GM23338 (cell line): ENCODE measurements around the gene CRTC3. TPM values are rescaled to one million over a fixed set of nuclear protein-coding genes. Genes with fewer than 3 reads are reported as not detected.

ENCODE experiments used
- ATAC-seq: fragments of 200-7000 bp; cut with Tn5 transposase; 3 replicates; pipeline ENCODE4 v1.9.1; 2020
- DNase-seq: peaks from one replicate; pipeline ENCODE4 v3.0.0-alpha.2; 2015; ENCODE audit warnings: low spot score
- H2AFZ ChIP-seq: fragments of 200-600 bp; sonication (generic); 2 replicates; pipeline ENCODE4 v1.8.0; 2016; ENCODE audit warnings: antibody characterized with exemption, mild to moderate bottlenecking, moderate library complexity
- H3F3A ChIP-seq: fragments of 200-600 bp; sonication (generic); replicated peaks from 2 replicates; pipeline ENCODE4 v1.8.0; 2017; ENCODE audit warnings: antibody characterized with exemption, mixed run types, low read depth
- H3K27ac ChIP-seq: fragments of 200-600 bp; sonication (generic); 2 replicates; pipeline ENCODE4 v1.6.1; 2016; ENCODE audit warnings: low read depth
- H3K27me3 ChIP-seq: fragments of 200-600 bp; sonication (generic); 2 replicates; pipeline ENCODE4 v1.8.0; 2016; ENCODE audit warnings: mild to moderate bottlenecking, mixed run types, moderate library complexity; ENCODE audit not compliant: insufficient read depth
- H3K36me3 ChIP-seq: fragments of 200-600 bp; sonication (generic); 2 replicates; pipeline ENCODE4 v1.8.0; 2016; ENCODE audit warnings: mild to moderate bottlenecking; ENCODE audit not compliant: insufficient read depth
- H3K4me1 ChIP-seq: fragments of 200-600 bp; sonication (generic); 2 replicates; pipeline ENCODE4 v1.8.0; 2016; ENCODE audit warnings: mild to moderate bottlenecking, moderate library complexity; ENCODE audit not compliant: insufficient read depth
- H3K4me2 ChIP-seq: fragments of 200-600 bp; sonication (generic); 2 replicates; pipeline ENCODE4 v1.7.1; 2017; ENCODE audit warnings: mixed run types
- H3K4me3 ChIP-seq: fragments of 200-600 bp; sonication (generic); 2 replicates; pipeline ENCODE4 v1.6.1; 2016; ENCODE audit warnings: mixed run types
- H3K79me2 ChIP-seq: fragments of 200-600 bp; sonication (generic); replicated peaks from 2 replicates; pipeline ENCODE4 v1.8.0; 2017; ENCODE audit warnings: mild to moderate bottlenecking; ENCODE audit not compliant: insufficient read depth
- H3K9me2 ChIP-seq: fragments of 200-600 bp; sonication (generic); 2 replicates; pipeline ENCODE4 v1.8.0; 2017; ENCODE audit not compliant: insufficient read depth
- H4K20me1 ChIP-seq: fragments of 200-600 bp; sonication (generic); replicated peaks from 2 replicates; pipeline ENCODE4 v1.8.0; 2017; ENCODE audit warnings: mild to moderate bottlenecking; ENCODE audit not compliant: insufficient read depth
- H3K27ac Mint-ChIP-seq: 2 replicates; pipeline ENCODE4 v1.8.0; 2020; ENCODE audit warnings: inconsistent platforms, mild to moderate bottlenecking, moderate library complexity, mixed read lengths
- H3K27me3 Mint-ChIP-seq: 3 replicates; pipeline ENCODE4 v1.8.0; 2022; ENCODE audit warnings: low read depth, mild to moderate bottlenecking, moderate library complexity, mixed read lengths, inconsistent platforms; ENCODE audit not compliant: insufficient read depth, poor library complexity
- H3K36me3 Mint-ChIP-seq: 3 replicates; pipeline ENCODE4 v1.8.0; 2021; ENCODE audit warnings: low read depth, mild to moderate bottlenecking, inconsistent platforms, moderate library complexity, mixed read lengths
- H3K4me1 Mint-ChIP-seq: 3 replicates; pipeline ENCODE4 v1.8.0; 2020; ENCODE audit warnings: mild to moderate bottlenecking, inconsistent platforms, mixed read lengths
- H3K4me3 Mint-ChIP-seq: 3 replicates; pipeline ENCODE4 v1.8.0; 2021; ENCODE audit warnings: moderate library complexity, mild to moderate bottlenecking, inconsistent platforms, mixed read lengths
- H3K9me3 Mint-ChIP-seq: 3 replicates; pipeline ENCODE4 v1.8.0; 2020; ENCODE audit warnings: moderate library complexity, mild to moderate bottlenecking, inconsistent platforms, mixed read lengths
- CREB1 ChIP-seq: fragments of 250-450 bp; sonication (Bioruptor Pico); IDR thresholded peaks from 2 replicates; pipeline ENCODE4 v1.5.0; 2020; ENCODE audit warnings: low read depth, mild to moderate bottlenecking, moderate library complexity
- CTCF ChIP-seq, 2 experiments: fragments of 200-600 bp in 1 of 2; sonication (generic) in 1 of 2; conservative IDR thresholded peaks; 2 replicates each; pipeline versions ENCODE4 v1.5.1 to v1.6.1; 2016 to 2017; ENCODE audit warnings: antibody characterized with exemption in 2 of 2, low read depth in 2 of 2, mild to moderate bottlenecking in 2 of 2, moderate library complexity in 1 of 2
- ETS1 ChIP-seq: IDR thresholded peaks from 2 replicates; pipeline ENCODE4 v1.6.1; 2016; ENCODE audit warnings: antibody characterized with exemption
- EZH2 ChIP-seq: fragments of 200-600 bp; sonication (generic); IDR thresholded peaks from one replicate; pipeline ENCODE4 v1.8.0; 2017; ENCODE audit warnings: antibody characterized with exemption, mild to moderate bottlenecking, low read depth; ENCODE audit not compliant: unreplicated experiment
- EZH2phosphoT487 ChIP-seq: fragments of 200-600 bp; sonication (generic); IDR thresholded peaks from one replicate; pipeline ENCODE4 v1.8.1; 2018; ENCODE audit warnings: antibody characterized with exemption; ENCODE audit not compliant: unreplicated experiment
- JUNB ChIP-seq: IDR thresholded peaks from one replicate; pipeline ENCODE4 v1.6.1; 2016; ENCODE audit warnings: antibody characterized with exemption; ENCODE audit not compliant: unreplicated experiment
- NANOG ChIP-seq: IDR thresholded peaks from 2 replicates; pipeline ENCODE4 v1.6.1; 2016; ENCODE audit warnings: antibody characterized with exemption, borderline replicate concordance
- POLR2AphosphoS5 ChIP-seq: IDR thresholded peaks from 2 replicates; pipeline ENCODE4 v1.6.1; 2016; ENCODE audit warnings: antibody characterized with exemption, low read depth
- REST ChIP-seq: IDR thresholded peaks from one replicate; pipeline ENCODE4 v1.6.1; 2018; ENCODE audit warnings: antibody characterized with exemption; ENCODE audit not compliant: unreplicated experiment
- STAT1 ChIP-seq: IDR thresholded peaks from one replicate; pipeline ENCODE4 v1.6.1; 2016; ENCODE audit warnings: antibody characterized with exemption; ENCODE audit not compliant: unreplicated experiment
- ZNF114 ChIP-seq: fragments of 250-450 bp; sonication (Bioruptor Pico); IDR thresholded peaks from 2 replicates; pipeline ENCODE4 v1.5.0; 2020; ENCODE audit warnings: mild to moderate bottlenecking, moderate library complexity
- ZNF331 ChIP-seq: fragments of 250-450 bp; sonication (Bioruptor Pico); IDR thresholded peaks from 2 replicates; pipeline ENCODE4 v1.5.0; 2020; ENCODE audit warnings: low read depth, mild to moderate bottlenecking, moderate library complexity
- ZNF462 ChIP-seq: fragments of 250-450 bp; sonication (Bioruptor Pico); IDR thresholded peaks from 2 replicates; pipeline ENCODE4 v1.5.0; 2020; ENCODE audit warnings: mild to moderate bottlenecking, moderate library complexity
- polyA plus RNA-seq: library from polyadenylated mRNA; unstranded; fragments of >200 nt; fragmentation: Nextera tagmentation; extraction: Ambion mirVana; gene quantifications from 2 replicates; pipeline ENCODE4 v1.2.1, GENCODE V29; 2016
- total RNA-seq: library from RNA; depleted of rRNA; stranded (reverse); fragments of >200 nt; shearing (Covaris generic); gene quantifications from 2 replicates; pipeline ENCODE4 v1.2.3, GENCODE V29; 2014

CRTC3 gene
- total and polyA plus RNA-seq, 2 experiments from 2014 or later, result 2.8 to 3.8 TPM

- no peak for ATAC-seq
- no peaks in the 10 kb centered on the region for H3K9me3 Mint-ChIP-seq
- H3K27me3 Mint-ChIP-seq, result peaks cover 7% of the 10 kb centered on the region
- TF ChIP-seq STAT1 (no peak), ZNF114 (CRISPR knock-in tag) (no peak), EZH2phosphoT487 (no peak), ZNF462 (no peak), ETS1 (no peak), CTCF (conservative IDR thresholded peaks at IDR 0.05; ENCODE audit: low read depth in 2 of 2) (no peak), JUNB (no peak), CREB1 (no peak), NANOG (no peak), ZNF331 (CRISPR knock-in tag) (no peak), EZH2 (no peak), REST (no peak), POLR2AphosphoS5 (no peak)
- H3F3A ChIP-seq, result no peaks in the 10 kb centered on the region
- H3K4me1 ChIP-seq, result peaks cover 11% of the 10 kb centered on the region
- H3K27me3 ChIP-seq, result no peaks in the 10 kb centered on the region
- H3K79me2 ChIP-seq, result no peaks in the 10 kb centered on the region
- H3K4me3 Mint-ChIP-seq, result no peak overlapping the region
- H3K27ac ChIP-seq, result no peak overlapping the region
- H4K20me1 ChIP-seq, result no peaks in the 10 kb centered on the region; the same call in 1 of the 2 replicates
- H3K4me2 ChIP-seq, result no peak overlapping the region
- no peaks in the 10 kb centered on the region for H3K36me3 ChIP-seq
- H3K27ac Mint-ChIP-seq, result no peak overlapping the region
- no peak for DNase-seq
- no peaks in the 10 kb centered on the region for H3K9me2 ChIP-seq
- H3K36me3 Mint-ChIP-seq, result no peaks in the 10 kb centered on the region; the same call in 2 of the 3 replicates
- H2AFZ ChIP-seq, result no peak overlapping the region
- H3K4me3 ChIP-seq, result no peak overlapping the region
- peaks cover 16% of the 10 kb centered on the region for H3K4me1 Mint-ChIP-seq
These were observed 69.4 kb downstream of the CRTC3 start for GRCh38 chr15:90599116-90599515.
